Breast epithelium (tissue), 4 donors: ENCODE measurements around the gene UTP25. TPM values are rescaled to one million over a fixed set of nuclear protein-coding genes. Genes with fewer than 3 reads are reported as not detected.

Source experiments
- DNase-seq, 2 donors: peaks; one replicate each; pipeline ENCODE4 v3.0.0-alpha.2; 2019; ENCODE audit warnings: low spot score in 2 of 2
- H3K27ac ChIP-seq, 2 donors: fragments of 200-600 bp; sonication (generic) in 1 of 2; one replicate each; pipeline ENCODE4 v1.5.1; 2016 to 2019; ENCODE audit warnings: mild to moderate bottlenecking in 1 of 2
- H3K27me3 ChIP-seq, 2 donors: fragments of 200-600 bp; sonication (generic) in 1 of 2; one replicate each; pipeline versions ENCODE4 v1.5.1 to v1.6.0; 2017 to 2019; ENCODE audit warnings: control low read depth in 1 of 2, mild to moderate bottlenecking in 1 of 2
- H3K36me3 ChIP-seq: fragments of 200-600 bp; one replicate; pipeline ENCODE4 v1.5.1; 2019
- H3K4me1 ChIP-seq, 2 donors: fragments of 200-600 bp; sonication (generic); one replicate each; pipeline ENCODE4 v1.5.1; 2016 to 2019; ENCODE audit warnings: control low read depth in 1 of 2
- H3K4me3 ChIP-seq, 3 donors: fragments of 200-600 bp; sonication (generic); 1 replicate in 2 of 3; 2 replicates in 1 of 3; pipeline ENCODE4 v1.5.1; 2016 to 2019; ENCODE audit warnings: mild to moderate bottlenecking in 3 of 3, moderate library complexity in 2 of 3
- H3K9me3 ChIP-seq, 2 donors: fragments of 200-600 bp; sonication (generic) in 1 of 2; one replicate each; pipeline ENCODE4 v1.5.1; 2016 to 2019; ENCODE audit warnings: control low read depth in 1 of 2
- POLR2A ChIP-seq: fragments of 450-650 bp; IDR thresholded peaks from one replicate; pipeline ENCODE4 v1.6.1; 2016; ENCODE audit warnings: antibody characterized with exemption, mild to moderate bottlenecking, moderate library complexity
- POLR2AphosphoS5 ChIP-seq, 3 donors: sonication (generic); formaldehyde crosslinking; IDR thresholded peaks; one replicate each; pipeline ENCODE4 v1.6.1; 2017; ENCODE audit warnings: antibody characterized with exemption in 3 of 3
- intact Hi-C: fragments of 100-400 bp; cut with DNase I; formaldehyde crosslinking; loops from one replicate; pipeline ENCODE4 v1.15.1; 2023; ENCODE audit warnings: low total_unique reads
- total RNA-seq, 3 donors: library from RNA; depleted of rRNA; stranded (reverse); fragments of >200 nt; gene quantifications; one replicate each; pipeline ENCODE4 v1.1.0, GENCODE V29; 2016
- TF ChIP-seq, protein P1 (sequence below), 3 donors: fragments of 450-650 bp; IDR thresholded peaks; one replicate each; pipeline ENCODE4 v1.5.1; 2016 to 2017; ENCODE audit warnings: antibody characterized with exemption in 3 of 3, mild to moderate bottlenecking in 3 of 3, moderate library complexity in 3 of 3

Gene UTP25, protein sequence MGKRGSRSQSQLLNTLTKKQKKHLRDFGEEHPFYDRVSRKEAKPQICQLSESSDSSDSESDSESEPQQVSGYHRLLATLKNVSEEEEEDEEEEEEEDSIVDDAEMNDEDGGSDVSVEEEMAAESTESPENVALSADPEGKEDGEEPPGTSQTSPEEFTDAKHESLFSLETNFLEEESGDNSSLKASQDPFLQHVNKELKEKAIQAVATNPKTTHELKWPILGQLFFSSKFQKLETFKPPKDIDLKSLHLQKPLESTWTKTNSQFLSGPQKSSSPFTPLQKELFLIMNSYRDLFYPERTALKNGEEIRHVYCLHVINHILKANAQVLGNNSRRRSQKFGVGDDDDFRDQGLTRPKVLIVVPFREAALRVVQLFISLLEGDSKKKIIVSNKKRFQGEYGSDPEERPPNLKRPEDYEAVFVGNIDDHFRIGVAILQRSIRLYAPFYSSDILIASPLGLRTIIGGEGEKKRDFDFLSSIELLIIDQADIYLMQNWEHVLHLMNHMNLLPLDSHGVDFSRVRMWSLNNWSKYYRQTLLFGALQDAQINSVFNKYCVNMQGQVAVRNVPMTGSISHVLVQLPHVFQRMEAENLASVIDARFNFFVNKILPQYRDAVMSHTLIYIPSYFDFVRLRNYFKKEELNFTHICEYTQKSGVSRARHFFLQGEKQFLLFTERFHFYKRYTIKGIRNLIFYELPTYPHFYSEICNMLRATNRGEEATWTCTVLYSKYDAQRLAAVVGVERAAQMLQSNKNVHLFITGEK
- 10 to 100 TPM in 2 of 3 donors, 1 to 10 TPM in 1; 6.4 to 15.5 (median 11.1) TPM for total RNA-seq

DNA sequence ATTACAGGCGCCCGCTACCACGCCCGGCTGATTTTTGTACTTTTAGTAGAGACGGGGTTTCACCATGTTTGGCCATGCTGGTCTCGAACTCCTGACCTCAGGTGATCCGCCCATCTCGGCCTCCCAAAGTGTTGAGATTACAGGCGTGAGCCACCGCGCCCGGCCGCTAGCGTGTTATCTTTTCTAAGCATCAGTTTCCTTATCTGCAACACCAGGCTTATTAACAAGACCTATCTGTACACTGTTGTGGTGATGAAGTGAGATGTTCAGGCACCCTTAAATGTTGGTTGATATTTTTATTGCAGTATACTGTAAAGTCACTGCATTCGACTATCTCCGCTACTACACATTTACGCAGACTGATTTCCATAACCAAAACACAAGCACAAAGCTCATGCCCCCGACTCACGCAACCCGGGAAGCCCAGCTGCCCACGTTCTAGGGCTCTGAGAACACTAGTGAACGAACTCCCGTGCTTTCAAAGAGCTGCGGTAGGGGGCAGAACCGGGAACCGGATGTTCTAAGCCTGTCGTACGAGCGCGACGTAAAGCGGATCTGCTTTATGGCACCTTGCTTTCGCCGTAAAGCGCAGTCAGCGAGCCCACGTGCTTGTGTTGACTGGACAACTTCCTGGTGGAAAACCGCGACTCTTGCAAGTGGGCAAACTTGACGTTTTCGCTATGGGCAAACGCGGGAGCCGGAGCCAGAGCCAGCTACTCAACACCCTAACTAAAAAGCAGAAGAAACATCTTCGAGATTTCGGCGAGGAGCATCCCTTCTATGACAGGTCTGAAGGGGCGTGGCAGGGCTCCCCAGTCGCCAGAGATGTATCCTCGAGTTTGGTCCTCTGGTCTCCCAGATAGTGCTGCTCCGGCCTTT lies at the start of gene UTP25:
Gene UTP25 (plus strand): TSS at position 589 of the 879 bp plus-strand sequence. CDS start 92 bp downstream, at position 681.
- intact Hi-C loops, result no loop called here
- peak; percentile 89 to 91 for DNase-seq
- Histone ChIP-seq H3K27me3 (no peaks in the 10 kb centered on the region), H3K4me3 (peak within 1 kb of the TSS; percentile 67 to 94 (median 69)), H3K36me3 (no peaks in the 10 kb centered on the region), H3K27ac (peak within 1 kb of the TSS; percentile 85 to 91), H3K4me1 (peaks cover 0 to 10% of the 10 kb centered on the region in 2 donors), H3K9me3 (no peaks in the 10 kb centered on the region)
- TF ChIP-seq POLR2AphosphoS5 (IDR thresholded peaks at IDR 0.05) (peak; percentile 74 to 87 (median 79)), POLR2A (no peak)
- TF ChIP-seq, protein P1, sequence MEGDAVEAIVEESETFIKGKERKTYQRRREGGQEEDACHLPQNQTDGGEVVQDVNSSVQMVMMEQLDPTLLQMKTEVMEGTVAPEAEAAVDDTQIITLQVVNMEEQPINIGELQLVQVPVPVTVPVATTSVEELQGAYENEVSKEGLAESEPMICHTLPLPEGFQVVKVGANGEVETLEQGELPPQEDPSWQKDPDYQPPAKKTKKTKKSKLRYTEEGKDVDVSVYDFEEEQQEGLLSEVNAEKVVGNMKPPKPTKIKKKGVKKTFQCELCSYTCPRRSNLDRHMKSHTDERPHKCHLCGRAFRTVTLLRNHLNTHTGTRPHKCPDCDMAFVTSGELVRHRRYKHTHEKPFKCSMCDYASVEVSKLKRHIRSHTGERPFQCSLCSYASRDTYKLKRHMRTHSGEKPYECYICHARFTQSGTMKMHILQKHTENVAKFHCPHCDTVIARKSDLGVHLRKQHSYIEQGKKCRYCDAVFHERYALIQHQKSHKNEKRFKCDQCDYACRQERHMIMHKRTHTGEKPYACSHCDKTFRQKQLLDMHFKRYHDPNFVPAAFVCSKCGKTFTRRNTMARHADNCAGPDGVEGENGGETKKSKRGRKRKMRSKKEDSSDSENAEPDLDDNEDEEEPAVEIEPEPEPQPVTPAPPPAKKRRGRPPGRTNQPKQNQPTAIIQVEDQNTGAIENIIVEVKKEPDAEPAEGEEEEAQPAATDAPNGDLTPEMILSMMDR (IDR thresholded peaks at IDR 0.05), result peak; percentile 51 to 78 (median 69)

DNA sequence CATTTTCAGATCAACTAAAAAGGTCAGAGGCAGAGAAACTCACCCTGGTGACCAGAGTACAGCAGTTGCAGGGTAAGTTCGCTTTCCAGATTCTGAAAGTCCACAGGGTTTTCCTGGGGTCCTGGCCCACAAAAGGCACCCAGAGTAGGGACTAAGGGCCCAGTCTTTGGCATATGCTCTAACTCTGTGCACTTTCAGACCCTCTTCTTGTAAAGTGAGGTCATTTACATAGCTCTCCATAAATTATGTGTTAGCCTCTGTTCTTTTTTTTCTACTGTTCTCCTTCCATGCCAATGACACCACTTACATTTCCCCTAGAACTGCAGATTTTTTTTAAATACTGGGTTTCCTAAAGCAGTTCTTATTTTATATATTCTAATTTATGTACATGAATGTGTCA lies 49.7 kb upstream of the UTP25 start:
- no peaks in the 10 kb centered on the region for H3K27me3 ChIP-seq
- no peaks in the 10 kb centered on the region for H3K9me3 ChIP-seq
- H3K36me3 ChIP-seq, result no peaks in the 10 kb centered on the region
- intact Hi-C loops, result no loop called here
- no peak overlapping the region for H3K27ac ChIP-seq
- DNase-seq, result no peak
- no peak overlapping the region for H3K4me3 ChIP-seq
- no peak for TF ChIP-seq POLR2AphosphoS5 (IDR thresholded peaks at IDR 0.05)
- TF ChIP-seq, protein P1 (IDR thresholded peaks at IDR 0.05), result no peak
- TF ChIP-seq POLR2A, result no peak
- H3K4me1 ChIP-seq, result no peaks in the 10 kb centered on the region

DNA sequence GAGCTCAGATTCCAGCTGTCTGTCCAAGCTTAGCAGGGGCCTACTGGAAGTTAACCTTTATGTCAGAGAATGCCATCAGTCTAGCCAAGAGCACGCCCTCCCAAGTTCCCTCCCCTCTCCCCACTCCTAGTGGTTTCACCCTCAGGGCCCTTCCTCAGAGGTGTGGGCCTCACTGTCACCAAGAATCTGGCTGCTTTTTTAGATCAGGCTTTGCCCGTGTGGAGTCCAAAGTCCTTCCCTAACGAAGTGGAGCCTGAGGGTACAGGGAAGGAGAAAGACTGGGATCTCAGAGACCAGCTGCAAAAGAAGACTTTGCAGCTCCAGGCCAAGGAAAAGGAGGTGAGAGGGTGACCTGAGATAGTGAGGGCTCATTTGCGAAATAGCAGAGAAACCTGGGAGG lies 47.5 kb upstream of the UTP25 start:
- DNase-seq, result no peak
- Histone ChIP-seq H3K4me1 (peaks cover 0 to 8% of the 10 kb centered on the region in 2 donors), H3K9me3 (no peaks in the 10 kb centered on the region), H3K27me3 (no peaks in the 10 kb centered on the region), H3K4me3 (no peak overlapping the region), H3K27ac (no peak overlapping the region), H3K36me3 (no peaks in the 10 kb centered on the region)
- intact Hi-C loops, result loop anchor here (10.0 kb wide), 1 partner anchor 1485 kb away; no protein-coding TSS in a partner anchor
- TF ChIP-seq POLR2AphosphoS5 (IDR thresholded peaks at IDR 0.05), result no peak
- TF ChIP-seq, protein P1 (IDR thresholded peaks at IDR 0.05), result no peak
- TF ChIP-seq POLR2A, result no peak

DNA sequence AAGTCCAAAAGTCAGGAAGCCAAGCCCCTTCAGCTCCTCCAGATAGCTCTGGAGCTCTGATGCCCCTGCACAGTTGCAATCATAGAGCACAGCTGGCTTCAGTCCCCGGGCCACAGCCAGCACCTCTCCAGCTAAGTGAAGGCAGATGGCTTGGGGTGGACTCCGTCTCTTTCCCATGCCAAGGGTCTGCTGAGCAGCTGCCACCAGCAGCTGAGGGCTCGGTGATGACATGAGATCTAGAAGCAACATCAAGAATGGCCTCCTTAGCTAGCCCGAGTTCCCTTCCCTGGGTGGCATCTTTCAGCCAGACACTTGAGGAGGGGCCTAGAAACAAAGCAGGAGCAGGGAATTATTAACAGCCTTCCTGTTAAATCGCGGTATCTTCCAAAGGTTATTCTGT lies 44.4 kb upstream of the UTP25 start:
- intact Hi-C loops, result loop anchor here (10.0 kb wide), 1 partner anchor 1481 kb away; no protein-coding TSS in a partner anchor
- Histone ChIP-seq H3K27ac (no peak overlapping the region), H3K9me3 (no peaks in the 10 kb centered on the region), H3K27me3 (no peaks in the 10 kb centered on the region), H3K4me1 (peaks cover 0 to 17% of the 10 kb centered on the region in 2 donors), H3K4me3 (peak overlapping the region; percentile 60 to 85 (median 71)), H3K36me3 (no peaks in the 10 kb centered on the region)
- TF ChIP-seq, protein P1 (IDR thresholded peaks at IDR 0.05), result no peak
- no peak for TF ChIP-seq POLR2A
- no peak for TF ChIP-seq POLR2AphosphoS5 (IDR thresholded peaks at IDR 0.05)
- no peak for DNase-seq
